Placental epithelial cell (primary cell): ENCODE data around the gene SVIP. TPM values are rescaled to one million over a fixed set of nuclear protein-coding genes. Genes with fewer than 3 reads are reported as not detected.

Source experiments
- total RNA-seq: library from RNA; depleted of rRNA; stranded (reverse); fragments of >200 nt; gene quantifications from 2 replicates; pipeline ENCODE4 v1.2.3, GENCODE V29; 2012

The SVIP gene, protein sequence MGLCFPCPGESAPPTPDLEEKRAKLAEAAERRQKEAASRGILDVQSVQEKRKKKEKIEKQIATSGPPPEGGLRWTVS
- under 0.01 and 0.11 TPM in 2 replicates for total RNA-seq

DNA sequence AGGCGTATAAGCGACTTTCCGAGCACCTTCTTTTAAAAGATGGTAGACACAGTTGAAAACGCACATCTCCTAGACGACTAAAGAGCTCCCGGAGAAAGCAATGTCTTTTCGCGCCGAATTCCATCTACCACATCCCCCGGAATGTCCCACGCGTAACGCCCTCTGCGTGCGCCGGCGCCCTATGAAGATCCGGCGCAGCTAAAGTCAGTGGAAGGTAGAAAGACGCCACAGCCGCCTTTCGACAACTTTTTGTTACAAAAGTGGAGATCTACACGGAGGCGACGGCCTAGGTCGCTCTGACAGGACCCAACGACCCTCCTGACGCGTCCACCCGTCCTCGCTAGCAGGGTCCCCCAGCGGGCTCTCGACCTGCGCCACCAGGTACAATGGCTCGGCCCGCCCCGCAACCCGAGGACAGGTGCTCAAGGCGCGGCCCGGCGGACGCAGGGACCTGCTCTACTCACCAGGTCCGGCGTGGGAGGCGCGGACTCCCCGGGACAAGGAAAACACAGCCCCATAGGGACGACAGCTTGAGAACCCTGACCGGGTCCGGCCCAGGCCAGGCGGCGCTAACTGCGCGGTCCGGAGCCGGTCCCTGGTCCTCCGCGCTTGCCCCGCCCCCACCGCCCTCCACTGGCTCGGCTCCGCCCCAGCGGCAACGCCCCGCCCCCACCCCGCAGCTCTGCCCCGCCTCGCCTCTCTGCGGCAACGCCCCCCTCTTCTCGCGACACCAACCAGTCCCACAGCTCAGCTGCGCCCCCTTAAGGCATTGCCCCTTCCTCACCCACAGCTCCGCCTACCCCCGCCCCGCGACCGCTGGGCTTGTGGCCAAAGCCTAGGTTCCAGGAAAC lies at the start of gene SVIP:
TSS of gene SVIP (minus strand) at position 571 of the 851 bp plus-strand sequence. CDS start at position 518, 53 bp downstream.

DNA sequence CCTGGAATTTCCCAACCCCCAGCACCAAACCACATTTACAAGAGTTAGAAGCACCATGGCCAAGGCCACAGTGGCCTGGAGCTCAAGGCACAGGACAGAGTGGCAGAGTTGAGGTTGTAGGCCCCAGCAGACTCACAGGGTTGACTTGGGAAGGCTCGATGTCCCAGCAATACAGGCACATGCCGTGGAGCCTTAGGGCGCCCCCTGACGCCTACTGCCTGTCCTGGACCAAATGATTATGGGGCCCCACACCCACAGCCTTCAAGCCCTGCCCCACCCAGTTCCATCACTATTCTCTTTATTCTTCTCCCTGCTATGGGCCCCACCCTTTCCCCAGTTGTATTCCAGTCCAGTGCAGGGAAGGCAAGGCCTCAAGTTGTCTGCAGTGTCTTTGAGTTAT lies 30.6 kb upstream of the SVIP start, which contains the start of gene CCDC179:
TSS of gene CCDC179 (minus strand) at position 234 of the 400 bp plus-strand sequence. CDS start at position 181, 53 bp downstream.

Other genes with a start within 250 kb of the SVIP start
- gene FANCF, start 204.0 kb downstream of the SVIP start, total RNA-seq = 15.3 and 18.5 TPM in 2 replicates
- gene GAS2, start 163.2 kb downstream of the SVIP start, total RNA-seq = 1.5 and 2.4 TPM in 2 replicates
- gene CCDC179, start 30.7 kb upstream of the SVIP start, total RNA-seq = not detected in 2 replicates